ENCODE results near the gene BLVRA. TPM values are rescaled to one million over a fixed set of nuclear protein-coding genes. Genes with fewer than 3 reads are reported as not detected.
"Not testable (repeated sequence)": the region's sequence is repeated elsewhere in the genome, so short reads cannot be mapped to it uniquely, and the experiment has no call there.

The BLVRA gene
- total RNA-seq, 1 donor from 2014 or later = 18.2 TPM

DNA sequence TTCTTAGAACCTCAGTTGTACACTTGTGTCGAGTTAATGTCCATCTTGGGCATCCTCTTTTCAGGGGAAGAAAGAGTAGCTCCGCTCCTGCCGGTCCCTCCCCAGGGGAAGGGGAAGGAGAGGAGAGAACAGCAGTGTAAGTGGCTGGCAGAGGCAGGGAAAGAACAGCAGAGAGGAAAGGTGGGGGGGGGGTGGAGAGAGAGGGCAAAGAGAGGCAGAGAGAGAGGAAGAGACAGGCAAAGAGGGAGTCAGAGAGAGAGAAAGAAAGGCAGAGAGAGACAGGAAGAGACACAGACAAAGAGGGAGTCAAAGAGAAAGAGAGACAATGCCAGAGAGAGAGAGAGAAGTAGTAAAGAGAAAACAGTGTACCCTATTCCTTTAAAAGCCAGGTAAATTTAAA is 56.9 kb downstream of the BLVRA start:
- Mint-ChIP-seq H3K9me3 (ENCODE audit: unreplicated experiment) (peaks cover 7% of the 10 kb centered on the region), H3K27me3 (ENCODE audit: unreplicated experiment) (peaks cover 5% of the 10 kb centered on the region), H3K4me3 (ENCODE audit: unreplicated experiment) (no peak overlapping the region), H3K4me1 (ENCODE audit: unreplicated experiment) (peaks cover 15% of the 10 kb centered on the region), H3K27ac (ENCODE audit: unreplicated experiment) (peak overlapping the region; percentile 75), H3K36me3 (ENCODE audit: low read depth, unreplicated experiment) (peaks cover 10% of the 10 kb centered on the region)
- peak; percentile 12 for DNase-seq (ENCODE audit: low spot score)
- TF ChIP-seq CTCF (IDR thresholded peaks at IDR 0.05; ENCODE audit: unreplicated experiment) = no peak

GRCh38 chr7:43816046-43816797 is 57.7 kb downstream of the BLVRA start:
- H3K36me3 Mint-ChIP-seq (ENCODE audit: low read depth, unreplicated experiment); H3K9me3 Mint-ChIP-seq (ENCODE audit: unreplicated experiment); H3K27me3 Mint-ChIP-seq (ENCODE audit: unreplicated experiment); H3K4me3 Mint-ChIP-seq (ENCODE audit: unreplicated experiment); DNase-seq (ENCODE audit: low spot score): not testable (repeated sequence)
- peaks cover 15% of the 10 kb centered on the region for H3K4me1 Mint-ChIP-seq (ENCODE audit: unreplicated experiment)
- H3K27ac Mint-ChIP-seq (ENCODE audit: unreplicated experiment) = peak overlapping the region; percentile 75

GRCh38 chr7:43823425-43823824 is 64.9 kb downstream of the BLVRA start:
- not testable (repeated sequence) for H3K4me1 Mint-ChIP-seq (ENCODE audit: unreplicated experiment); H3K4me3 Mint-ChIP-seq (ENCODE audit: unreplicated experiment); H3K9me3 Mint-ChIP-seq (ENCODE audit: unreplicated experiment); H3K36me3 Mint-ChIP-seq (ENCODE audit: low read depth, unreplicated experiment); DNase-seq (ENCODE audit: low spot score); H3K27ac Mint-ChIP-seq (ENCODE audit: unreplicated experiment); H3K27me3 Mint-ChIP-seq (ENCODE audit: unreplicated experiment)

DNA sequence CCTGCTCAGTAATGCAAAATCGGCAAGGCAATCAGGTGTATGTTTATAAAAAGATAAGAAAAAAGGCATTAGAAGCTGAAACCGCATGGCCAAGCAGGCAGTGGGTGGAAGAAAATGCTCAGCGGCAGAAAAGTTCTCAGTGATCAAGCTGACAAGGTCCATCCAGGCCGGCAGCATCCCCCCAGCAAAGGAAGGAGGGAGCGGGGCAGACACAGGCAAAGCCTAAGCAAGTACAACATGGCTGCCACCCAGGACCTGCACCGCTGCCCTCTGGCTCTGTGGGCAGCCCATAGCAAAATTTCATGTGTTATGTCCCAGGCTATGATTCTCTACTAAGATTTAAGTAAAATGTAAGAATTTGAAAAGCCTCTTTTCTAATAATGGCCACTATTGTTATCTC is 65.5 kb downstream of the BLVRA start:
- H3K36me3 Mint-ChIP-seq (ENCODE audit: low read depth, unreplicated experiment) = peaks cover 2% of the 10 kb centered on the region
- no peak for TF ChIP-seq CTCF (IDR thresholded peaks at IDR 0.05; ENCODE audit: unreplicated experiment)
- no peaks in the 10 kb centered on the region for H3K27me3 Mint-ChIP-seq (ENCODE audit: unreplicated experiment)
- H3K4me3 Mint-ChIP-seq (ENCODE audit: unreplicated experiment) = no peak overlapping the region
- no peak for DNase-seq (ENCODE audit: low spot score)
- H3K4me1 Mint-ChIP-seq (ENCODE audit: unreplicated experiment) = no peaks in the 10 kb centered on the region
- H3K9me3 Mint-ChIP-seq (ENCODE audit: unreplicated experiment) = no peaks in the 10 kb centered on the region
- no peak overlapping the region for H3K27ac Mint-ChIP-seq (ENCODE audit: unreplicated experiment)

- H3K36me3 Mint-ChIP-seq (ENCODE audit: low read depth, unreplicated experiment); H3K27ac Mint-ChIP-seq (ENCODE audit: unreplicated experiment); H3K4me1 Mint-ChIP-seq (ENCODE audit: unreplicated experiment); DNase-seq (ENCODE audit: low spot score); H3K27me3 Mint-ChIP-seq (ENCODE audit: unreplicated experiment); H3K9me3 Mint-ChIP-seq (ENCODE audit: unreplicated experiment); H3K4me3 Mint-ChIP-seq (ENCODE audit: unreplicated experiment): not testable (repeated sequence)
Observed at GRCh38 chr7:43824513-43824912, 66.0 kb downstream of the BLVRA start.

- no peak overlapping the region for H3K27ac Mint-ChIP-seq (ENCODE audit: unreplicated experiment)
- H3K27me3 Mint-ChIP-seq (ENCODE audit: unreplicated experiment) = no peaks in the 10 kb centered on the region
- H3K4me3 Mint-ChIP-seq (ENCODE audit: unreplicated experiment) = no peak overlapping the region
- TF ChIP-seq CTCF (IDR thresholded peaks at IDR 0.05; ENCODE audit: unreplicated experiment) = no peak
- no peak for DNase-seq (ENCODE audit: low spot score)
- no peaks in the 10 kb centered on the region for H3K4me1 Mint-ChIP-seq (ENCODE audit: unreplicated experiment)
- no peaks in the 10 kb centered on the region for H3K9me3 Mint-ChIP-seq (ENCODE audit: unreplicated experiment)
- peaks cover 6% of the 10 kb centered on the region for H3K36me3 Mint-ChIP-seq (ENCODE audit: low read depth, unreplicated experiment)
Observed at GRCh38 chr7:43824963-43825362, 66.5 kb downstream of the BLVRA start.

Data from endothelial cell (in vitro differentiated cells).